GM13976 (cell line): Measurements from ENCODE around the gene PTEN.
"Not testable (repeated sequence)": the region's sequence is repeated elsewhere in the genome, so short reads cannot be mapped to it uniquely, and the experiment has no call there.

Experiments used
- DNase-seq: peaks from one replicate; pipeline ENCODE4 v3.0.0; 2012; ENCODE audit warnings: low spot score
- CTCF ChIP-seq: IDR thresholded peaks from 2 replicates; pipeline ENCODE4 v1.5.1; 2012; ENCODE audit warnings: borderline replicate concordance, mild to moderate bottlenecking; ENCODE audit not compliant: insufficient read depth; ENCODE audit errors: extremely low read depth, missing control alignments, control extremely low read depth
- in situ Hi-C: fragments of 300-500 bp; cut with MboI; formaldehyde crosslinking; loops from one replicate; pipeline ENCODE4 v1.12.0; 2022; ENCODE audit warnings: low sequenced_read_pairs, mixed read lengths, inconsistent platforms; ENCODE audit not compliant: unreplicated experiment

PTEN gene

GRCh38 chr10:87819289-87819585, 44.2 kb upstream of the PTEN start:
- DNase-seq = no peak
- no peak for TF ChIP-seq CTCF
- in situ Hi-C loops = no loop called here

GRCh38 chr10:87826653-87827052, 36.8 kb upstream of the PTEN start:
- in situ Hi-C loops = no loop called here
- TF ChIP-seq CTCF = no peak
- DNase-seq = no peak

- no peak for TF ChIP-seq CTCF
- in situ Hi-C loops = no loop called here
- DNase-seq = no peak
Observed at GRCh38 chr10:87827681-87828080, 35.7 kb upstream of the PTEN start.

- DNase-seq, in situ Hi-C loops: not testable (repeated sequence)
Observed at GRCh38 chr10:87829051-87829450, 34.4 kb upstream of the PTEN start.

- TF ChIP-seq CTCF = no peak
- in situ Hi-C loops = no loop called here
- no peak for DNase-seq
Observed at GRCh38 chr10:87829986-87830729, 33.3 kb upstream of the PTEN start.

- in situ Hi-C loops = no loop called here
- TF ChIP-seq CTCF = no peak
- no peak for DNase-seq
Observed at GRCh38 chr10:87836098-87836497, 27.3 kb upstream of the PTEN start.

GRCh38 chr10:87837445-87837844, 26.0 kb upstream of the PTEN start:
- in situ Hi-C loops = no loop called here
- DNase-seq = no peak

More at GRCh38 chr10:87837445-87837844, 26.0 kb upstream of the PTEN start:
- TF ChIP-seq CTCF = no peak
